GM21528 (cell line): ENCODE data around the gene NUP107.

Source experiments
- ATAC-seq: cut with Tn5 transposase; IDR thresholded peaks from one replicate; pipeline ENCODE4 v1.9.1; 2021; ENCODE audit warnings: mild to moderate bottlenecking, moderate library complexity; ENCODE audit not compliant: unreplicated experiment, low FRiP score

NUP107 gene

GRCh38 chr12:68733661-68734071 lies 46.9 kb downstream of the NUP107 start:
- no peak for ATAC-seq

DNA sequence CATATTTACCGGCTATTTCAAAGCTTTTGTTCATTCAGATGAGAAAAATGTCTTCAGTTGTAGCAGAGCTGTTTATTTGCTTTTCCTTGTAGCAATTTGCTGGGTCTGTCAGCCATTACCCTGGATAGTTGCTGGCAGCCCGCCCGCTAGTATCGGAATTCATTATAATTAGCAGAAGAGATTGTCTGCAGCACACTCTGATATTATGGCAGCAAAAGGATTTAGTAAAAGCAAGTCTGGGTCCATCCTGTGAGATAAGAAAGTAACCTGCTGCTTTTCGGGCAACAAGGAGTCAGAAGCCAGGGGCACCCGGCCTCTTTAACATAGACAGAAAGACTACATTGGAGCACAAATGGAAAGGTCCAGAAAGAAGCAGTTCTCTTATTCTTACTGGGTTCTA lies 53.1 kb downstream of the NUP107 start:
- ATAC-seq = no peak

DNA sequence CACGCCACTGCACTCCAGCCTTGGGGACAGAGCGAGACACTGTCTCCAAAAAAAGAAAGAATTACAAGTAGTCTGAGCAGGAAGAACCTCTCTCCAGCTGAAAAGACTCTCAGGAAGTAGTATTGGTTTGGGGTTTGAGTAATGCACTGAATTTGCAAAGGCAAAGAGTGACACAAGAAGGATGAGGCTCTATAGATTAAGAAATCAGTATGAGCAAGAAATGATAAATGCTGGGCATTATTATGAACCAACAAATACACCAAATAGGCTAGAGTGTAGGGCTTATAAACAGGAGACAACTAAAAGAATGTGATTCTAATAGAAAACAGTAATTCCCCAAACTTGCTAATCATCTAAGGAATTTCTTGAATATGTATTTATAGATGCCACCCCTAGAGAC lies 56.6 kb downstream of the NUP107 start:
- ATAC-seq = no peak

- peak; percentile 4 for ATAC-seq
Measured at GRCh38 chr12:68745376-68745903, 58.7 kb downstream of the NUP107 start.

GRCh38 chr12:68745904-68746571 lies 59.3 kb downstream of the NUP107 start, which contains the start of gene SLC35E3:
TSS of gene SLC35E3 (plus strand) at chr12:68746176. CDS start at chr12:68746378, 202 bp downstream.
- peak; percentile 97 for ATAC-seq

- ATAC-seq = peak; percentile 39
Measured at GRCh38 chr12:68746572-68747180, 59.9 kb downstream of the NUP107 start.

DNA sequence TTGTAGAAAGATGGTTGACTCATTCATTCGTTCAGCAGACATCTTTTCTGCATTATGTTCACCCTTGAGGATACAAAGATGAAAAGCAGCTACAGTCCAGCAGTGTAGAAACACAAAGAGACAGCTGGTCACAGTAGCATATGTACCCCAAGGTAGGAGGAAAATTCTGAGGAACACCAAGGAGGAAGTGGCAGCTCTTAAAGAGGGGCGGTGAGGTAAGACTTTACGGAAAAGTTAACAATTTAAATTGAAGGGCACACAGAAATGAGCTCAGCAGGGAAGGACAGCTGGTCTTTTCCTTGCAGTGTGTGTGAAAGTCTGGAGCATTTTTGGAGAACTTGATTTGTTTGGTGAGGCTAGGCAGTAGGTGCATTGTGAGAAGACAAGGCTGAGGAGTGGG lies 62.7 kb downstream of the NUP107 start:
- ATAC-seq = no peak

DNA sequence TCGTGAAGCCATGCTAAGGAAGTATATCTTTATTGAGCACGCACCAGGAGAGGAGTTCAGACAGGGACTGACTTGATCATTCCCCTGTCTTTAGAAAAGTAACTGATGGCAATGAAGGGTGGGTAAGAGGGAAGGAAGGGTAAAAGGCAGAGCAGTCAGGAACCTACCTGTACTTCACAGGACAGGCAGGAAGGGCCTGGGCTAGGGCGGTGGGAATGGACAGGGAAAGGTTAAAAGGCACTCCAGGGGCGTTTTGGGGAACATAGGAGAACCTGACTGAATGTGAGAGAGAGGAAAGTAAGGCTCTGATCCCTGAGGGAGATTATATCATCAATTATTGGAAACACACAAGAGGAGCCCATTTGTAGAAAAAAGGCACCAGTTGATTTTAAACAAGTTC lies 63.1 kb downstream of the NUP107 start:
- ATAC-seq = no peak

DNA sequence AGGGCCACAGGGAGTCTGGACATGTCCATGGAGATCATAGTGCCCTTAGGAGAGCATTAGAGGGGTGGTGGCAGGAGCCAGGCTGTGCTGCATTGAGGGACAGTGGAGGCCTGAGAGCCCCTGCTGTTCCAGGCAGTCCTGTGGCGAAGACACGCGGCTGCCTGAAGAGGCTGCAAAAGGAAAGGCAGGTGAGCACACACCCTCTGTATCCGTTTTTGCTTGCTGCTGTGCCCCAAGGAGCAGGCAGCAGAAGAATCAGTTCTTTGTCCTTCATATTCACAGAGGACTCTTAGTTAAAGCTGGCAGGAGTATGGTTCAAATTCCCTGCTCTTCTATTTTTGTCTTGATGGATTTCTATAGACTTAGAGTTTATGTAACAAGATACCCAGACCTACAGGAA lies 63.7 kb downstream of the NUP107 start:
- ATAC-seq = no peak

DNA sequence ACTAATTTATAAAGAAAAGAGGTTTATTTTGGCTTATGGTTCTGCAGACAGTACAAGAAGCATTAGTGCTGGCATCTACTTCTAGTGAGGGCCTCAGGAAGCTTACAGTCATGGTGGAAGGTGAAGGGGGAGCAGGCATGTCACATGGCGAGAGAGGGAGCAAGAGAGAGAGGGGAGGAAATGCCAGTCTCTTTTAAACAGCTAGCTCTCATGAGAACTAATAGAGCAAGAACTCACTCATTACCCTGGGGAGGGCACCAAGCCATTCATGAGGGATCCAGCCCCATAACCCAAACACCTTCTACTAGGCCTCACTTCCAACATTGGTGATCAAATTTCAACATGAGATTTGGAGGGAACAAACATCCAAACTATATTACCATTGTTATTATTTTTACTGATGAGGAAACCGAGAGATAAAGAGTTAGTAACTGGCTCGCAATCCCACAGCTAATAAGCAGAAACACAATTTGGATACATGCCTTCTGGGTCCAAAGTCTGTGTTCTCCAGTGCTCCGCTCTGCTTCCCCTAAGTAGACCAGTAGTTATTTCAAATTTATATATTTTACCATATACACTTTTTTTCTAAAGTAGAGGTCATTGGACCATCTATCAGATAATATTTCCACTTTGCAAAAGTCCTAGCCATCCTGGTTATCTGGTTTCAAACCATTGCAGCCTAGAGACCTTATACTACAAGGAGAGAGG lies 68.9 kb downstream of the NUP107 start:
- ATAC-seq = no peak

DNA sequence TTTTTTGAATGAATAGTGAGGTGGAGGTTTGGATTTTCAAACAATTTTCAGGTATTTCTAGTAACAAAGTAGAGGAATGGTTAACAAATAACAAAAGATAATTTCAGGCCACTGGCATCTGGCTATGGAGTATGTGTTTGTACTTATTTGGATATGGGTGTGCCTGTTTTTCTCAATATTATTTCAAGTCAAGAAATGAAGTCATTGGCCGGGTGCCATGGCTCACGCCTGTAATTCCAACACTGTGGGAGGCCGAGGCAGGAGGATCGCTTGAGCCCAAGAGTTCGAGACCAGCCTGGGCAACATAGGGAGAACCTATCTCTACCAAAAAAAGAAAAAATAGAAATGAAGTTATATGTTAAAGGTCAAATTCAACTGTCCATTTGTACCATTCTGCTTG lies 73.1 kb downstream of the NUP107 start:
- ATAC-seq = no peak

DNA sequence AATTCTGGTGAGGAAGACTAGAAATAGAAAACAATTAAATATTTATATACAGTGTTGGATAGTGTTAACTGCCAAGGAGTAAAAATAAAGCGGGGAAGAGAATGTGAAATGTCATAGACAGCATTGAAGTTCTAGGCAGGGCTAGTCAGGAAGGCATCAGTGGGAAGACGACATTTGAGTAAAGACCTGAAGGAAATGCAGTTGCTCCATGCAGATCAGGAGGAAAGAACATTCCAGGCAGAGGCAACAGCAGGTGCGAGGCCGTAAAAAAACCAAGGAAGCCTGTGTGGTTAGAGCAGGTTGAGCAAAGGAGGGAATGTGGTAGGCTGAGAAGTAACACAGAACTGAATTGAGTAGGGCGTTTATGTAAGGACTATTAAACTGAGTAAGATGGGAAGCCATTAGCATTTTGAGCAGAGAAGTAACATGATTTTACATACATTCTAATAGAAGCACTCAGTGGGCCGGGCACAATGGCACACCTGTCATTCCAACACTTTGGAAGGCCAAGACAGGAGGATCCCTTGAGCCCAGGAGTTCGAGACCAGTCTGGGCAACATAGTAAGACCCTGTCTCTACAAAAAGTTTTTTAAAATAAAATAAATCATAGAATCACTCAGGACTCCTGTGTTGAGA lies 74.1 kb downstream of the NUP107 start:
- no peak for ATAC-seq

DNA sequence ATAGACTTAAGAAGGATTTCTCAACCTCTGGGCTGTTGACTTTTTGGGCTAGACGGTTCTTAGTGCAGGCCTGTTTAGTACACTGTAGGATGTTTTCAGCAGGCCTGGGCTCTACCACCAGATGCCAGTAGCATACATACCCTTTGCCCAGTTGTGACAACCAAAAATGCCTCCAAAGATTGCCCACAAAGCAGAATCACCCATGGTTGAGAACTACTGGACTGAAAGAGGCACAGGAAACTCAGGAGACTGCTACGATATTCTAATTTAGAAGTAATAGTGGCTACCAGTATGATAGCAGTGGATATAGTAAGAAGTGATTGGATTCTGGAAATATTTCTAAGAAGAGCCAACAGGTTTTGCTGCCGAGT lies 74.6 kb downstream of the NUP107 start:
- ATAC-seq = no peak

DNA sequence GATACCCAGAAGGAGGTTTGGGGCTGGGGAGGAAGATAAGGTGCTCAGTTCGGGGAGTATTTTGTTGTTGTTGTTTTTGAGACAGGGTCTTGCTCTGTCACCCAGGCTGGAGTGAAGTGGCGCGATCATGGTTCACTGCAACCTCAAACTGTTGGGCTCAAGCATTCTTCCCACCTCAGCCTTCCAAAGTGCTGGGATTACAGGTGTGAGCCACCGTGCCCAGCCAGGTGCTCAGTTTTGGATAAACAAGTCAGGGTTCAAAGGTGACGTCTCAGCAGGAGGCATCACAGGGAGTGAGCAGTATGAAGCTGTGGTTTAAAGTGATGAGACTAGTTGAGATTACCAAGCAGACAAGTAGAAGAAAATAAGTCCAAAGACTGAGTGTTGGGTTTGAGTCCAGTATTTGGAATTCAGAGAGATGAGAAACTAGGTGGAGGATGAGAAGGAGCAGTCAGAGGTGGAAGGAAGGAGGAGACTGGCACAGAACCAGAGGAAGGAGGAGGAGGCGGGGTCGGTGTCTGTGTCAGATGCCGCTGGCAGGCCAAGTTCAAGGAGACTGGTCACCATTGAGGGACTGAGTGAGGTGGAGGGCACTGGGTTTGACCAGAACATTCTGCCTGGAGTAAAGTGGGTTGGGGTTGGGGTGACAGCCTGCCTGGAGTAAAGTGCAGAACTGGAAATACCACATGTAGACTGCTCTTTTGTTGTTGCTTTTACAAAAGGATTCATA lies 75.3 kb downstream of the NUP107 start:
- ATAC-seq = no peak

GRCh38 chr12:68762691-68763090 lies 75.9 kb downstream of the NUP107 start:
- ATAC-seq = no peak

DNA sequence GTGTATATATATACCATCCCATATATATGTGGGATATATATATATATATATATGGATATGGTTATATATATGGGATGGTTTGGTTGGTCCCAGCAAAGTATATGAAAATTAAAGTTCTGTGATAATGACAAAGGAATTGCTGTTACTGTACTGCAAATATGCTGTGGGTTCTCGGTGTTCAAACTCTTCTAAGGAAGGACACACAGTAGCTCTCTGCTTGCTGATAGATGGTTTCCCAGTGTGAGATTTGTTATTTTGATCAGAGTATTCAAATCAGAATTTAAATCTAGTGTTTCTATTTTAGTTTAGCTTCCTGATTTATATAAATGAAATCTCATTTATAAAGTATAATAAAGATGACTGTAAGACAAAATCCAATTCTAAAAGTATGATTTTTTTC lies 78.9 kb downstream of the NUP107 start:
- ATAC-seq = no peak

- no peak for ATAC-seq
Measured at GRCh38 chr12:68766646-68767045, 79.9 kb downstream of the NUP107 start.

DNA sequence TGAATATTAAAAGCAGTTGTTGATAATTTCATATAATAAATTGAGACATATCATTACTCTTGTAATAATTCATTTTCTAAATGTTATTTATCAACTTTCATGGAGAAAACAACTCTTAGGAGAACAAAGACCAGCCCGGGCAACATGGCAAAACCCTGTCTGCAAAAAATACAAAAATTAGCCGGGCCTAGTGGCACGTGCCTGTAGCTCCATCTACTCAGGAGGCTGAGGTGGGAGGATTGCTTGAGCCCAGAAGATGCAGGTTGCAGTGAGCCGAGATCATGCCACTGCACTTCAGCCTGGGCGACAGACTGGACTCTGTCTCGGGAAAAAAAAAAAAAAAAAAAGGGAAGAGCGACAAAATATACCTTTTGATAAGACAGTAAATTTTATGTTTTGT lies 80.4 kb downstream of the NUP107 start:
- no peak for ATAC-seq

GRCh38 chr12:68768431-68768939 lies 81.7 kb downstream of the NUP107 start:
- ATAC-seq = no peak

DNA sequence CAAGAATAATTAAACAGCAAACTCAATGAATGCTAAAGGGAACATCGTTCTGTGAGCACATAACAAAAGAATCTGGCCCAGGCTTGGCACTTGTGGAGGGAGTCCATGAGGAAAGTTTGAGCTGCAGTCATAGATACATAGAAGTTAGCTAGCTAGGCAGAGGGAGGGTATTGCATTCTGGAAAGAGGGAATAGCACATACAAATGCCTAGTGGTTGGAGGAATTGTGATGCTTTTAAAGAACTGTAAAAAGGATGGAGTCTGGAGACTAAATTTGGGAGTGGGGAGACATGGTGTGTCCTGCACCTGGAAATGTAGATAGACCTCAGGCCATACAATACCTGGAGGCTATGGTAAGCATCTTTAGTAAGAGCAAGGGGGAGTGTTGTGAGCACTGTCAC lies 83.2 kb downstream of the NUP107 start:
- ATAC-seq = no peak
